K562 (cell line): ENCODE measurements around the gene PIANP. TPM values are rescaled to one million over a fixed set of nuclear protein-coding genes. Genes with fewer than 3 reads are reported as not detected.

Experiments used
- BCL6 ChIP-seq: fragments of 250-450 bp; sonication (Bioruptor Pico); IDR thresholded peaks from 2 replicates; pipeline ENCODE4 v1.4.0; 2020
- BMI1 ChIP-seq: fragments of 150-350 bp; IDR thresholded peaks from 2 replicates; pipeline ENCODE4 v1.6.1; 2014; ENCODE audit warnings: low read length
- DACH1 ChIP-seq: fragments of 450-650 bp; IDR thresholded peaks from 2 replicates; pipeline ENCODE4 v1.6.1; 2018; ENCODE audit not compliant: partially characterized antibody
- E2F5 ChIP-seq: sonication (generic); formaldehyde crosslinking; IDR thresholded peaks from 2 replicates; pipeline ENCODE4 v1.8.0; 2022; ENCODE audit warnings: mild to moderate bottlenecking, missing genetic modification reagents
- ELF1 ChIP-seq: fragments of 200-800 bp; sonication (Bioruptor generic); IDR thresholded peaks from 2 replicates; pipeline ENCODE4 v1.6.1; 2016; ENCODE audit warnings: missing genetic modification characterization, missing compliant biosample characterization
- HMGN3 ChIP-seq: IDR thresholded peaks from 2 replicates; pipeline ENCODE4 v1.6.1; 2011; ENCODE audit warnings: borderline replicate concordance, low read depth, mild to moderate bottlenecking, mixed read lengths, low read length; ENCODE audit not compliant: insufficient read length; ENCODE audit errors: extremely low read depth
- ID3 ChIP-seq, 2 experiments: fragments of 250-450 bp in 1 of 2; fragments of 450-650 bp in 1 of 2; sonication (Bioruptor Pico) in 1 of 2; IDR thresholded peaks; 2 replicates each; pipeline versions ENCODE4 v1.6.1 to v1.8.0; 2016 to 2021; ENCODE audit warnings: mild to moderate bottlenecking in 2 of 2, moderate library complexity in 2 of 2, missing compliant biosample characterization in 1 of 2, missing genetic modification characterization in 1 of 2
- PURB ChIP-seq: sonication (generic); formaldehyde crosslinking; IDR thresholded peaks from 2 replicates; pipeline ENCODE4 v1.9.0; 2021; ENCODE audit warnings: low read depth, mild to moderate bottlenecking, missing genetic modification reagents
- RCOR1 ChIP-seq, 2 experiments: IDR thresholded peaks; 2 replicates each; pipeline ENCODE4 v1.6.1; 2012; ENCODE audit warnings: low read depth in 2 of 2, low read length in 2 of 2, borderline replicate concordance in 1 of 2, improper control_type of control experiment in 1 of 2
- SAP30 ChIP-seq: fragments of 200-600 bp; sonication (generic); IDR thresholded peaks from 2 replicates; pipeline ENCODE4 v1.6.1; 2012; ENCODE audit warnings: borderline replicate concordance, low read depth, mild to moderate bottlenecking, moderate library complexity, low read length, control low read depth, inconsistent platforms; ENCODE audit not compliant: insufficient read depth, poor library complexity, severe bottlenecking
- SIRT6 ChIP-seq: IDR thresholded peaks from one replicate; pipeline ENCODE4 v1.6.1; 2012; ENCODE audit warnings: low read depth, mild to moderate bottlenecking, control low read depth, inconsistent platforms, low read length, moderate library complexity
- SMAD2 ChIP-seq: fragments of 150-350 bp; IDR thresholded peaks from 2 replicates; pipeline ENCODE4 v1.6.1; 2014; ENCODE audit warnings: low read depth, mild to moderate bottlenecking, low read length
- SMARCB1 ChIP-seq: IDR thresholded peaks from 2 replicates; pipeline ENCODE4 v1.6.1; 2011; ENCODE audit warnings: improper control_type of control experiment, low read depth; ENCODE audit not compliant: insufficient read length
- SMC3 ChIP-seq: conservative IDR thresholded peaks from 2 replicates; pipeline ENCODE4 v1.6.1; 2011; ENCODE audit warnings: low read depth, low read length, improper control_type of control experiment; ENCODE audit not compliant: insufficient read depth
- SPI1 ChIP-seq: IDR thresholded peaks from 2 replicates; pipeline ENCODE4 v1.6.1; 2011; ENCODE audit warnings: low read depth, low read length, control low read depth, borderline replicate concordance
- ZNF507 ChIP-seq: conservative IDR thresholded peaks from 2 replicates; pipeline ENCODE4 v1.6.1; 2017; ENCODE audit warnings: missing genetic modification characterization, missing compliant biosample characterization
- ZNF551 ChIP-seq: fragments of 250-450 bp; sonication (Bioruptor Pico); IDR thresholded peaks from 2 replicates; pipeline ENCODE4 v1.5.0; 2021; ENCODE audit warnings: mild to moderate bottlenecking, moderate library complexity
- ZNF707 ChIP-seq: fragments of 250-450 bp; sonication (Bioruptor Pico); conservative IDR thresholded peaks from 2 replicates; pipeline ENCODE4 v1.8.0; 2022; ENCODE audit warnings: inconsistent platforms, mild to moderate bottlenecking, moderate library complexity
- polyA plus RNA-seq, 8 experiments: library from polyadenylated mRNA; depleted of rRNA in 4 of 8; stranded (reverse) in 5 of 8; unstranded in 3 of 8; fragments of >200 nt; fragmentation: Nextera tagmentation in 2 of 8; fragmentation: Illumina TruSeq in 1 of 8; extraction: Ambion mirVana in 2 of 8; extraction: Trizol in 1 of 8; gene quantifications; 2 replicates each; pipeline versions ENCODE4 v1.2.1 to v1.2.3, GENCODE V29; 2011 to 2014; ENCODE audit warnings: inconsistent platforms in 1 of 8, missing spikeins in 1 of 8
- total RNA-seq, 7 experiments: library from RNA; depleted of rRNA in 6 of 7; stranded (reverse); fragments of >200 nt in 6 of 7; fragmentation: Illumina TruSeq in 2 of 7; extraction: Trizol in 2 of 7; gene quantifications; 2 replicates each; pipeline versions ENCODE4 v1.2.1 to v1.2.3, GENCODE V29; 2011 to 2021; ENCODE audit warnings: low replicate concordance in 1 of 7
- TF ChIP-seq, protein P1 (sequence below): fragments of 250-450 bp; sonication (Bioruptor Pico); IDR thresholded peaks from 2 replicates; pipeline ENCODE4 v1.4.0; 2020; ENCODE audit warnings: mild to moderate bottlenecking, moderate library complexity
- TF ChIP-seq, protein P2 (sequence below): IDR thresholded peaks from 2 replicates; pipeline ENCODE4 v1.6.1; 2011; ENCODE audit warnings: borderline replicate concordance, low read depth, mild to moderate bottlenecking, moderate library complexity, low read length; ENCODE audit not compliant: insufficient read depth, poor library complexity, severe bottlenecking

The PIANP gene
- total and polyA plus RNA-seq, 9 of the 15 experiments (the other 6 are each of a cell fraction or from before 2014, with no cell fraction given): 0.07 TPM; not detected in 8

GRCh38 chr12:6688999-6689882 is 11.4 kb downstream of the PIANP start, which contains the start of gene ZNF384 (continued):
- TF ChIP-seq, protein P1, sequence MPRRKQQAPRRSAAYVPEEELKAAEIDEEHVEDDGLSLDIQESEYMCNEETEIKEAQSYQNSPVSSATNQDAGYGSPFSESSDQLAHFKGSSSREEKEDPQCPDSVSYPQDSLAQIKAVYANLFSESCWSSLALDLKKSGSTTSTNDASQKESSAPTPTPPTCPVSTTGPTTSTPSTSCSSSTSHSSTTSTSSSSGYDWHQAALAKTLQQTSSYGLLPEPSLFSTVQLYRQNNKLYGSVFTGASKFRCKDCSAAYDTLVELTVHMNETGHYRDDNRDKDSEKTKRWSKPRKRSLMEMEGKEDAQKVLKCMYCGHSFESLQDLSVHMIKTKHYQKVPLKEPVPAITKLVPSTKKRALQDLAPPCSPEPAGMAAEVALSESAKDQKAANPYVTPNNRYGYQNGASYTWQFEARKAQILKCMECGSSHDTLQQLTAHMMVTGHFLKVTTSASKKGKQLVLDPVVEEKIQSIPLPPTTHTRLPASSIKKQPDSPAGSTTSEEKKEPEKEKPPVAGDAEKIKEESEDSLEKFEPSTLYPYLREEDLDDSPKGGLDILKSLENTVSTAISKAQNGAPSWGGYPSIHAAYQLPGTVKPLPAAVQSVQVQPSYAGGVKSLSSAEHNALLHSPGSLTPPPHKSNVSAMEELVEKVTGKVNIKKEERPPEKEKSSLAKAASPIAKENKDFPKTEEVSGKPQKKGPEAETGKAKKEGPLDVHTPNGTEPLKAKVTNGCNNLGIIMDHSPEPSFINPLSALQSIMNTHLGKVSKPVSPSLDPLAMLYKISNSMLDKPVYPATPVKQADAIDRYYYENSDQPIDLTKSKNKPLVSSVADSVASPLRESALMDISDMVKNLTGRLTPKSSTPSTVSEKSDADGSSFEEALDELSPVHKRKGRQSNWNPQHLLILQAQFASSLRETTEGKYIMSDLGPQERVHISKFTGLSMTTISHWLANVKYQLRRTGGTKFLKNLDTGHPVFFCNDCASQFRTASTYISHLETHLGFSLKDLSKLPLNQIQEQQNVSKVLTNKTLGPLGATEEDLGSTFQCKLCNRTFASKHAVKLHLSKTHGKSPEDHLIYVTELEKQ (CRISPR knock-in tag): no peak
- TF ChIP-seq ZNF507 (tag) (no peak), SMC3 (no peak), ELF1 (peak; percentile 99), SMARCB1 (no peak), DACH1 (no peak), SAP30 (no peak), RCOR1 (IDR thresholded peaks at IDR 0.05; ENCODE audit: borderline replicate concordance in 1 of 2, low read depth in 2 of 2, low read length in 2 of 2) (no peak), PURB (no peak), HMGN3 (peak; percentile 56), BCL6 (CRISPR knock-in tag) (no peak), ZNF707 (no peak), ID3 (CRISPR knock-in tag; IDR thresholded peaks at IDR 0.05) (no peak), ID3 (tag; IDR thresholded peaks at IDR 0.05) (no peak), BMI1 (no peak), SIRT6 (no peak), E2F5 (CRISPR knock-in tag) (no peak), ZNF551 (CRISPR knock-in tag) (no peak), SMAD2 (no peak), SPI1 (peak; percentile 61; the same call in 1 of the 2 replicates)
- TF ChIP-seq, protein P2, sequence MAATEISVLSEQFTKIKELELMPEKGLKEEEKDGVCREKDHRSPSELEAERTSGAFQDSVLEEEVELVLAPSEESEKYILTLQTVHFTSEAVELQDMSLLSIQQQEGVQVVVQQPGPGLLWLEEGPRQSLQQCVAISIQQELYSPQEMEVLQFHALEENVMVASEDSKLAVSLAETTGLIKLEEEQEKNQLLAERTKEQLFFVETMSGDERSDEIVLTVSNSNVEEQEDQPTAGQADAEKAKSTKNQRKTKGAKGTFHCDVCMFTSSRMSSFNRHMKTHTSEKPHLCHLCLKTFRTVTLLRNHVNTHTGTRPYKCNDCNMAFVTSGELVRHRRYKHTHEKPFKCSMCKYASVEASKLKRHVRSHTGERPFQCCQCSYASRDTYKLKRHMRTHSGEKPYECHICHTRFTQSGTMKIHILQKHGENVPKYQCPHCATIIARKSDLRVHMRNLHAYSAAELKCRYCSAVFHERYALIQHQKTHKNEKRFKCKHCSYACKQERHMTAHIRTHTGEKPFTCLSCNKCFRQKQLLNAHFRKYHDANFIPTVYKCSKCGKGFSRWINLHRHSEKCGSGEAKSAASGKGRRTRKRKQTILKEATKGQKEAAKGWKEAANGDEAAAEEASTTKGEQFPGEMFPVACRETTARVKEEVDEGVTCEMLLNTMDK: peak; percentile 60
